ENCODE data around the gene SLC9C2. TPM values are rescaled to one million over a fixed set of nuclear protein-coding genes. Genes with fewer than 3 reads are reported as not detected.
A peak's percentile ranks its signal among the peaks of the same experiment; 100 is the strongest.

The SLC9C2 gene
- total RNA-seq, 1 experiment from 2014 or later = not detected

GRCh38 chr1:173459885-173460284, 143.0 kb downstream of the SLC9C2 start:
- no peak for DNase-seq (ENCODE audit: low read depth)

DNA sequence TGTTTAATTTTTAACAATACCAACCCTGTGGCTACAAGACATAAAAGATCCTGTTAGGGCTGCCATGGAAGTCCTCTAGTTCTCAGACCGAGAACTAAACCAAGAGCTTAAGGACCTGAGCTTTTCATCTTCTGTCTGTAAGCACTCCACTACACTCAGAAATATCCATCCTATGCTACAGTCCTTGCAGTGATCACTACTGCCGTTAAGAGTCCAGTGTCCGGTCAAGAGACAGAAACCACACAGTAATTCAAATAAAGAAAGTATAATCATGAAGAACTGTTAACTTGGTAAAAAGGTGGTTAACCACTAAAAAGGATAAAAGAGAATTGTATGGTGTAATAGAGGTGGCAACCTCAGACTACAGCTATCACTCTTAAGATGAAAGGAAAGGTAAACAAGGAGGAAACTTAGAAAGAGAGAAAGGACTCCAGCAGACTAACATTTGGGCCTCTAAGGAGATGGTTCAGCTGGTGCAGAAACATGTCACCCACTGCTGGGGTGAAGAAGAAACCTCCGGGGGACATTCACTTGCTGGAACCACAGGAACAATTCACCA, 147.8 kb downstream of the SLC9C2 start:
- DNase-seq (ENCODE audit: low read depth) = no peak

DNA sequence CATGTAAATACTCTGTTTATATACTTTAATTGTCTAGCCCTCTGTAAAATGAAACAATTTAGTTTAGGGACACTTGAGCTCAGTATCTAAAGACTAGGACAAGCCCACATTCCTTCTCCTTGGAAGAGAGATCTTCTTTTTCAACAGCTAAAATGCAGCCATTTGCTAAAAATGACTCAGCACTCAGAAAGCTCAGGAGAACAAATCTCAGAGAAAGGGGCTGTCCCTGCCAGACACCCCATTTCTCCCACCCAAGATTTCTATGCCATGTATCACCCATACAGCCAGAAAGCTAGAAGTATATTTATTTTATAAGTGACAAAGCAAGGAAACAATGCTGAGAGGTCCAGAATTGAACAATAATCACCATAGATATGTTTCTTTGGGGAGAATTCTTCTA, 148.9 kb downstream of the SLC9C2 start:
- DNase-seq (ENCODE audit: low read depth) = peak; percentile 24

DNA sequence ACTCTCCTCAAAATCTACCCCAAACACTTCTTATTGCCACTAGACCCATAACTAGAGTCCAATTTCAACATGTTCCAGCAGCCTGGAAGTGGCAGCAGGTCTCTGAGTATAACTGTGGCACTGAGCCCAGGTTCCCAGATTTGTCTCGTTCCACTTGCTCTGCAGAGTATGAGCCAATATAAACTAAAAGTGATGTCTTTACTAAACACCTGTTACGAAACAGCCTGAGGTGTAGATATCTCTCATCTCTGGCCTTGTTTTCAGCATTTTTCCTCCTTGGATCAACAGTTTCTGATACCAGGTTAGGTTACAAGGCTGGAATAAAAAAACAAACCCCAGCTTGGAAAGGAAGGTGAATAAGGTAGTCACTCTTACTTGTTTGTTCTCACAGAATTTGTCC, 150.9 kb downstream of the SLC9C2 start:
- no peak for DNase-seq (ENCODE audit: low read depth)

Other genes starting within 250 kb of the SLC9C2 start
- 235 and 258 TPM in 2 replicates for gene PRDX6, start 125.7 kb downstream of the SLC9C2 start, total RNA-seq (2014; rRNA removed)
- not detected in 2 replicates for gene TEX50, start 32.3 kb upstream of the SLC9C2 start, total RNA-seq (2014; rRNA removed)
- 0.13 TPM in 1 of 2 replicates, not detected in the other for gene ANKRD45, start 66.8 kb upstream of the SLC9C2 start, total RNA-seq (2014; rRNA removed)
- 32.8 and 33.0 TPM in 2 replicates for gene KLHL20, start 111.9 kb upstream of the SLC9C2 start, total RNA-seq (2014; rRNA removed)
- gene DARS2, start 221.6 kb upstream of the SLC9C2 start, total RNA-seq (2014; rRNA removed) = 22.2 and 27.1 TPM in 2 replicates
- gene CENPL, start 221.8 kb upstream of the SLC9C2 start, total RNA-seq (2014; rRNA removed) = 31.1 and 32.9 TPM in 2 replicates

All from LHCN-M2 (cell line).